ENCODE measurements around the gene AKR1C1. TPM values are rescaled to one million over a fixed set of nuclear protein-coding genes. Genes with fewer than 3 reads are reported as not detected.
"Not testable (repeated sequence)": the region's sequence is repeated elsewhere in the genome, so short reads cannot be mapped to it uniquely, and the experiment has no call there.

AKR1C1 gene
- total and polyA plus RNA-seq, 2 of the 13 experiments (the other 11 are each of a cell fraction or from before 2014, with no cell fraction given) = 948 to 2,238 TPM

DNA sequence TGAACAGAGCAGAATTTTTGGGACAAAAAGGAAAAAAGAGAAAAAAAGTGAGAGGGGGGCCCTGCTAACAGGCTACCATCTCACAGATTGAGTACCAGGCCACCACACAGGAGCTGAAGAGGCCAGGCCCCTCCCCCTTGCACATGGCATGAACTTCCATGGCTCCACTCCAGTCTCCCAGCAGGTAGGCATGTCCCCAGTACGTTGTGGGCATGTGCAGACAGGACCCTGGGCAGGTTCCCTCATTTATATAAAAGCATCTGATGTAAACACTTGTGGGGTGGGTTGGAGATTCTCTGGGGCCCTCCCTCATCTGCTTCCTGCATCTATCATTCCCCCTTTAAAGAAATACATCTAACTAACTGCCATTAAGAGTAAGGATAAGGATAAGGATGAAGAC is 45.0 kb upstream of the AKR1C1 start:
- WGBS (ENCODE audit: low lambda C conversion rate) = no CpG with 5 or more reads among the region's 1 CpG
- FAIRE-seq (no peak), DNase-seq (ENCODE audit: low spot score) (no peak), ATAC-seq (no peak)
- no peak overlapping the region for H3K4me3 ChIP-seq (replicated peaks in 1 of 3; ENCODE audit: insufficient read depth in 1 of 3, low read depth in 2 of 3, low read length in 3 of 3)
- ChIA-PET POLR2A (no interaction called here), CTCF (ENCODE audit: low intra/inter-chr PET ratio, low total read pairs) (no interaction called here)
- H3K9me3 ChIP-seq (ENCODE audit: low read length) = no peaks in the 10 kb centered on the region
- no TSS peak for BruUV-seq (replicated peaks)
- intact Hi-C loops (cut with micrococcal nuclease; ENCODE audit: unreplicated experiment) (loop anchor here (1.0 kb wide), 1 partner anchor 29 kb away; no protein-coding TSS in a partner anchor), in situ Hi-C loops (cut with HindIII; ENCODE audit: extremely low pct_ligation_motif_present, low pct_unique_long_range_greater_than_20kb) (no loop called here)
- H3K9ac ChIP-seq (ENCODE audit: insufficient read depth, low read depth, low read length) = no peak overlapping the region
- H3K27me3 ChIP-seq (ENCODE audit: control insufficient read depth in 1 of 2, insufficient read depth in 2 of 2, low read length in 2 of 2) = no peaks in the 10 kb centered on the region
- H2AFZ ChIP-seq (ENCODE audit: low read length) = no peak overlapping the region
- H4K20me1 ChIP-seq (ENCODE audit: insufficient read depth, low read length) = no peaks in the 10 kb centered on the region
- H3K4me2 ChIP-seq (ENCODE audit: low read depth, low read length) = no peak overlapping the region
- TF ChIP-seq ZSCAN12 (CRISPR knock-in tag; IDR thresholded peaks at IDR 0.05) (no peak), ZNF777 (CRISPR knock-in tag; IDR thresholded peaks at IDR 0.05) (no peak), ZNF326 (CRISPR knock-in tag; IDR thresholded peaks at IDR 0.05; ENCODE audit: borderline replicate concordance) (no peak), POLR2A (IDR thresholded peaks at IDR 0.05; ENCODE audit: insufficient read depth in 1 of 2, low read depth in 2 of 2, low read length in 2 of 2) (no peak), KLF13 (CRISPR knock-in tag; IDR thresholded peaks at IDR 0.05) (no peak), ZNF367 (CRISPR knock-in tag; IDR thresholded peaks at IDR 0.05; ENCODE audit: borderline replicate concordance) (no peak), RBAK (CRISPR knock-in tag; IDR thresholded peaks at IDR 0.05) (no peak), NFIB (CRISPR knock-in tag; IDR thresholded peaks at IDR 0.05; ENCODE audit: borderline replicate concordance) (no peak), SMC3 (IDR thresholded peaks at IDR 0.05; ENCODE audit: low read length) (no peak), IKZF4 (CRISPR knock-in tag; IDR thresholded peaks at IDR 0.05; ENCODE audit: borderline replicate concordance, low read depth, not compliant biosample characterization) (no peak)
- no peaks in the 10 kb centered on the region for H3K79me2 ChIP-seq (ENCODE audit: insufficient read depth, low read length)
- no peak overlapping the region for H3K27ac ChIP-seq (ENCODE audit: extremely low read length, insufficient read depth, low read length)
- H3K4me1 ChIP-seq (ENCODE audit: insufficient read depth, low read length) = no peaks in the 10 kb centered on the region
- H3K36me3 ChIP-seq (replicated peaks in 1 of 2; ENCODE audit: control insufficient read depth in 1 of 2, insufficient read depth in 2 of 2, low read length in 2 of 2) = no peaks in the 10 kb centered on the region

DNA sequence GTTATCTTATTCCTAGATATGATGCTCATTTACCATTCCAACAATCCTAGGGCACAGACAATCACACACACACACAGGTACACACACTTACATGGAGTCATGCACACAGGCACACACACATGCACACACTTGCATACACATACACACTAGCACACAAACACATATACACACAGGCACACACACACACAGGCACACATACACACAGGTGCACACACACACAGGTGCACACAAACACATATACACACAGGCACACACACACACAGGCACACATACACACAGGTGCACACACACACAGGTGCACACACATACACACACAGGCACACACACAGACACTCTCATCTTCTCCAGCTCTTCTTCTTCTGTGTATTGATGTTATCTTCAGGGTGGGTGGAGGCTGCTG is 38.7 kb upstream of the AKR1C1 start:
- in situ Hi-C loops (cut with HindIII; ENCODE audit: extremely low pct_ligation_motif_present, low pct_unique_long_range_greater_than_20kb); H3K4me1 ChIP-seq (ENCODE audit: insufficient read depth, low read length); H3K27me3 ChIP-seq (ENCODE audit: control insufficient read depth in 1 of 2, insufficient read depth in 2 of 2, low read length in 2 of 2); H3K36me3 ChIP-seq (replicated peaks in 1 of 2; ENCODE audit: control insufficient read depth in 1 of 2, insufficient read depth in 2 of 2, low read length in 2 of 2); H4K20me1 ChIP-seq (ENCODE audit: insufficient read depth, low read length); H3K27ac ChIP-seq (ENCODE audit: extremely low read length, insufficient read depth, low read length); DNase-seq (ENCODE audit: low spot score); FAIRE-seq; H2AFZ ChIP-seq (ENCODE audit: low read length); ATAC-seq; H3K4me3 ChIP-seq (replicated peaks in 1 of 3; ENCODE audit: insufficient read depth in 1 of 3, low read depth in 2 of 3, low read length in 3 of 3); H3K9ac ChIP-seq (ENCODE audit: insufficient read depth, low read depth, low read length); intact Hi-C loops (cut with micrococcal nuclease; ENCODE audit: unreplicated experiment); POLR2A ChIA-PET; H3K79me2 ChIP-seq (ENCODE audit: insufficient read depth, low read length); BruUV-seq (replicated peaks); CTCF ChIA-PET (ENCODE audit: low intra/inter-chr PET ratio, low total read pairs); H3K4me2 ChIP-seq (ENCODE audit: low read depth, low read length): not testable (repeated sequence)
- H3K9me3 ChIP-seq (ENCODE audit: low read length) = peaks cover 17% of the 10 kb centered on the region; the same call in 1 of the 2 replicates
- TF ChIP-seq, protein P1, sequence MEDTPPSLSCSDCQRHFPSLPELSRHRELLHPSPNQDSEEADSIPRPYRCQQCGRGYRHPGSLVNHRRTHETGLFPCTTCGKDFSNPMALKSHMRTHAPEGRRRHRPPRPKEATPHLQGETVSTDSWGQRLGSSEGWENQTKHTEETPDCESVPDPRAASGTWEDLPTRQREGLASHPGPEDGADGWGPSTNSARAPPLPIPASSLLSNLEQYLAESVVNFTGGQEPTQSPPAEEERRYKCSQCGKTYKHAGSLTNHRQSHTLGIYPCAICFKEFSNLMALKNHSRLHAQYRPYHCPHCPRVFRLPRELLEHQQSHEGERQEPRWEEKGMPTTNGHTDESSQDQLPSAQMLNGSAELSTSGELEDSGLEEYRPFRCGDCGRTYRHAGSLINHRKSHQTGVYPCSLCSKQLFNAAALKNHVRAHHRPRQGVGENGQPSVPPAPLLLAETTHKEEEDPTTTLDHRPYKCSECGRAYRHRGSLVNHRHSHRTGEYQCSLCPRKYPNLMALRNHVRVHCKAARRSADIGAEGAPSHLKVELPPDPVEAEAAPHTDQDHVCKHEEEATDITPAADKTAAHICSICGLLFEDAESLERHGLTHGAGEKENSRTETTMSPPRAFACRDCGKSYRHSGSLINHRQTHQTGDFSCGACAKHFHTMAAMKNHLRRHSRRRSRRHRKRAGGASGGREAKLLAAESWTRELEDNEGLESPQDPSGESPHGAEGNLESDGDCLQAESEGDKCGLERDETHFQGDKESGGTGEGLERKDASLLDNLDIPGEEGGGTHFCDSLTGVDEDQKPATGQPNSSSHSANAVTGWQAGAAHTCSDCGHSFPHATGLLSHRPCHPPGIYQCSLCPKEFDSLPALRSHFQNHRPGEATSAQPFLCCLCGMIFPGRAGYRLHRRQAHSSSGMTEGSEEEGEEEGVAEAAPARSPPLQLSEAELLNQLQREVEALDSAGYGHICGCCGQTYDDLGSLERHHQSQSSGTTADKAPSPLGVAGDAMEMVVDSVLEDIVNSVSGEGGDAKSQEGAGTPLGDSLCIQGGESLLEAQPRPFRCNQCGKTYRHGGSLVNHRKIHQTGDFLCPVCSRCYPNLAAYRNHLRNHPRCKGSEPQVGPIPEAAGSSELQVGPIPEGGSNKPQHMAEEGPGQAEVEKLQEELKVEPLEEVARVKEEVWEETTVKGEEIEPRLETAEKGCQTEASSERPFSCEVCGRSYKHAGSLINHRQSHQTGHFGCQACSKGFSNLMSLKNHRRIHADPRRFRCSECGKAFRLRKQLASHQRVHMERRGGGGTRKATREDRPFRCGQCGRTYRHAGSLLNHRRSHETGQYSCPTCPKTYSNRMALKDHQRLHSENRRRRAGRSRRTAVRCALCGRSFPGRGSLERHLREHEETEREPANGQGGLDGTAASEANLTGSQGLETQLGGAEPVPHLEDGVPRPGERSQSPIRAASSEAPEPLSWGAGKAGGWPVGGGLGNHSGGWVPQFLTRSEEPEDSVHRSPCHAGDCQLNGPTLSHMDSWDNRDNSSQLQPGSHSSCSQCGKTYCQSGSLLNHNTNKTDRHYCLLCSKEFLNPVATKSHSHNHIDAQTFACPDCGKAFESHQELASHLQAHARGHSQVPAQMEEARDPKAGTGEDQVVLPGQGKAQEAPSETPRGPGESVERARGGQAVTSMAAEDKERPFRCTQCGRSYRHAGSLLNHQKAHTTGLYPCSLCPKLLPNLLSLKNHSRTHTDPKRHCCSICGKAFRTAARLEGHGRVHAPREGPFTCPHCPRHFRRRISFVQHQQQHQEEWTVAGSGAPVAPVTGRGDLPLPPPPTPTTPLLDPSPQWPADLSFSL (CRISPR knock-in tag; IDR thresholded peaks at IDR 0.05) = 0 out of 2 replicates have a peak, but pooled peaks have one; percentile 32

All from HepG2 (cell line).